Measurements from ENCODE around the gene OR2T35.
"Not testable (repeated sequence)": the region's sequence is repeated elsewhere in the genome, so short reads cannot be mapped to it uniquely, and the experiment has no call there.

The OR2T35 gene

DNA sequence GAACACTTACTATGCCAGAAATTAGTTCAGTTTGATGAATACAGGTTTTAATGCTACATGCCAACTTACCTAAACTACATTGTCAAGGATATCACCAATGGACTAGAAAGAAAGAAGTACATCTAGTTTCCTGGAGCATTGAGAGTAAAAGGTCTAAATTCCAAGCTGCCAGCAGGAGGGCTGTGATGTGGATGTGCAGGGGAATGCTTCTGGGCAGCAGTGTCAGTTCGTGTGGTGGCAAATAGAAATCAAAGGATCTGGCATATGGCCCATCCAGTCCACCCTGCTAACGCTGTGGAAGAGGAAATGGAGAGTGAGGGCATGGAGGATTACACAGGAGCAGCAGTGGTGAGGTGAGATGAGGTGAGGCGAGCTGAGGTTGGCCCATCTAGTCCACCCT is at the start of gene OR2T35:
Gene OR2T35 (minus strand): TSS at position 101 of the 400 bp plus-strand sequence. CDS start 6,020 bp downstream, outside the sequence.
- H3K4me3 ChIP-seq (ENCODE audit: low read length); H3K36me3 ChIP-seq (ENCODE audit: control insufficient read depth, insufficient read depth, low read length); H3K27ac ChIP-seq (ENCODE audit: low read length); H3K4me1 ChIP-seq (ENCODE audit: control insufficient read depth, insufficient read depth, low read length); H3K9me3 ChIP-seq (ENCODE audit: control insufficient read depth, insufficient read depth, low read length); DNase-seq (ENCODE audit: low read depth, low spot score); H3K27me3 ChIP-seq (ENCODE audit: control insufficient read depth, insufficient read depth, low read length): not testable (repeated sequence)
- WGBS (ENCODE audit: insufficient coverage, insufficient read length) = no CpG with 5 or more reads among the region's 3 CpGs

DNA sequence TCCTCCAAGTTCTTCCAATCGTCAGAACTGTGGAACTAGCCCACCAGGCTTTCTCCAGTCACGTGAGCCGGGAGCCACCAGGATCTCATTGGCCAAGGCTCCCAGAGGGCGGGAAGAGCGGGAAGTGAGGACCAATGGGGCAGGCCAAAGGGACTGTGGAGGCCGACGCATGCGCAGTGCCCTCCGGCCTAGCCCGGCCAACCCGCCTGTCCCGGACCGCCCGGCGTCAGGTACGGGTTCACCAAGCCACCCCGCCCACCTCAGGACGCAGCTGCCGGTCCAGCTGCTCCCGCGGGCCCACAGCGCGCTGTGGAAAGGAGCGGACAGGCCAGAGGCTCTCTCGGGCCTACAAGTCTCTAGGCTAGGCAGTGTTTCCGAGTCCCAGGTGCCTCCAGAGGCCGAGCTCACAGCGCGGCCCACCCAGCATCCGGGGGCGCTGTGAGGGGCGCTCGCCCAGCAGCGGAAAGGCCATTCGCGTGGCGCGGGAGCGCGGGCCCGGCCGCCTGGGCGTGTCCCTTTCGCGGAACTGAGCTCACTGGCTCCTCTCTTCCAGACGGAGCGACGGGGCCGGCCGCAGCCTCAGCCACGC is 46.6 kb upstream of the OR2T35 start:
- Histone ChIP-seq H3K4me3 (ENCODE audit: low read length) (no peak overlapping the region), H3K36me3 (ENCODE audit: control insufficient read depth, insufficient read depth, low read length) (no peaks in the 10 kb centered on the region), H3K9me3 (ENCODE audit: control insufficient read depth, insufficient read depth, low read length) (peaks cover 6% of the 10 kb centered on the region), H3K4me1 (ENCODE audit: control insufficient read depth, insufficient read depth, low read length) (no peaks in the 10 kb centered on the region), H3K27ac (ENCODE audit: low read length) (no peak overlapping the region), H3K27me3 (ENCODE audit: control insufficient read depth, insufficient read depth, low read length) (no peaks in the 10 kb centered on the region)
- no CpG with 5 or more reads among the region's 51 CpGs for WGBS (ENCODE audit: insufficient coverage, insufficient read length)
- no peak for DNase-seq (ENCODE audit: low read depth, low spot score)

DNA sequence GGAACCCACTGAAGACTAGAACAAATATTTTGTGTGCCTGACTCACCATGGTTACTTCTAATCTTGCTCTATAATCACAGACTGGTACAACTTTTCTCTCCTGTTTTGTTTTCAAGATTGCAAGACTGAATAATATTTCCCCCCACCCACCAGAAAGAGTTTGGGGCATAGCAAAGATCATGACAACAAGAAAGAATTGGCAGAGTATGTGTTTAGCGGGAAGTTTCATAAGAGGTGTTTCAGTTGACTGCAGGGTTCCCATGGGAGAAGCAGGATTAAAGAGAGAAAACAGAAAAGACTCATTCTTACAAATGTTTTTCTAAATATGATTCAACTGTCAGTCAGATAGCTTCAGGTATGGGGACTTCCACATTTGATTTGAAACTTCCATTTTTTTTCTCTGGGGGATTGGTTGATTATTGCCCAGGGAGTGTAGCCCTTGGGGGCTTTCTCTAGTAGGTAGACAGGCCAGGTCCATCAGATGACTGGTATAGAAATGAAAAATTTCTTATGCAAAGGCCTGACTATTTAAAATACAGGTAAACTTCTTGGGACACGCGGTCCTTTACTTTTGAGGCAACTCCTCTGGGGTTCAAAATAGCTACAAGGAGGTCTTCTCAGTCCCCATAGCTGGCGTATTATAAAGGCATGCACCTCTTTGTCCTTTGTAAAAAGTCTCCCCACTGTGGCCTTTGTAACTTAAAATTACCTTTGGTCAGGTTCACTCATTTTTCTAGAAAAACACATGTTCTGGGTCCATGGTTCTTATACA is 43.6 kb upstream of the OR2T35 start:
- H3K27me3 ChIP-seq (ENCODE audit: control insufficient read depth, insufficient read depth, low read length) = no peaks in the 10 kb centered on the region
- WGBS (ENCODE audit: insufficient coverage, insufficient read length) = no CpG with 5 or more reads among the region's 4 CpGs
- H3K4me3 ChIP-seq (ENCODE audit: low read length) = no peak overlapping the region
- no peaks in the 10 kb centered on the region for H3K36me3 ChIP-seq (ENCODE audit: control insufficient read depth, insufficient read depth, low read length)
- H3K27ac ChIP-seq (ENCODE audit: low read length) = no peak overlapping the region
- DNase-seq (ENCODE audit: low read depth, low spot score) = no peak
- no peaks in the 10 kb centered on the region for H3K4me1 ChIP-seq (ENCODE audit: control insufficient read depth, insufficient read depth, low read length)
- peaks cover 6% of the 10 kb centered on the region for H3K9me3 ChIP-seq (ENCODE audit: control insufficient read depth, insufficient read depth, low read length)

- peaks cover 3% of the 10 kb centered on the region for H3K9me3 ChIP-seq (ENCODE audit: control insufficient read depth, insufficient read depth, low read length)
- H3K36me3 ChIP-seq (ENCODE audit: control insufficient read depth, insufficient read depth, low read length) = no peaks in the 10 kb centered on the region
- no peaks in the 10 kb centered on the region for H3K27me3 ChIP-seq (ENCODE audit: control insufficient read depth, insufficient read depth, low read length)
- WGBS (ENCODE audit: insufficient coverage, insufficient read length) = no CpG with 5 or more reads among the region's 3 CpGs
- no peaks in the 10 kb centered on the region for H3K4me1 ChIP-seq (ENCODE audit: control insufficient read depth, insufficient read depth, low read length)
- no peak for DNase-seq (ENCODE audit: low read depth, low spot score)
- H3K27ac ChIP-seq (ENCODE audit: low read length) = no peak overlapping the region
- H3K4me3 ChIP-seq (ENCODE audit: low read length) = no peak overlapping the region
These were observed 41.7 kb upstream of the OR2T35 start for GRCh38 chr1:248686815-248687214.

DNA sequence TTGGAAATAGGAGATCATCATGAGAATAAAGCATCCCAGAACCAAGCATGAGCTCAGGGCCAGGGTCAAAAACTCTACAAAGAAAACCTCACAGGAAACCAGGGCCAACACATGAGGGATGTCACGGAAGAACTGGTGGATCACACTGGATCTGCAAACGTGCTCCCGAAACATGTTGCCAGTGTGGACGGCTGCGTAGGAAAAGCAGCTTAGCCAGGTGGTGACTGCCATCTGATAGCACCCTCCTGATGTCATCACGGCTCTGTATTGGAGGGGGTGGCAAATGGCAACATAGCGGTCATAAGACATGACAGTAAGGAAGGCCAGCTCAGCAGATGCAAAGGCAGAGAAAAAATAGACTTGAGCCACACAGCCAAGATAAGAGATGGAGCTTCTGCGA is 36.6 kb upstream of the OR2T35 start:
- Histone ChIP-seq H3K9me3 (ENCODE audit: control insufficient read depth, insufficient read depth, low read length) (peaks cover 7% of the 10 kb centered on the region), H3K27ac (ENCODE audit: low read length) (no peak overlapping the region), H3K4me3 (ENCODE audit: low read length) (no peak overlapping the region), H3K4me1 (ENCODE audit: control insufficient read depth, insufficient read depth, low read length) (no peaks in the 10 kb centered on the region), H3K36me3 (ENCODE audit: control insufficient read depth, insufficient read depth, low read length) (no peaks in the 10 kb centered on the region), H3K27me3 (ENCODE audit: control insufficient read depth, insufficient read depth, low read length) (no peaks in the 10 kb centered on the region)
- no CpG with 5 or more reads among the region's 8 CpGs for WGBS (ENCODE audit: insufficient coverage, insufficient read length)
- DNase-seq (ENCODE audit: low read depth, low spot score) = no peak

- no peaks in the 10 kb centered on the region for H3K36me3 ChIP-seq (ENCODE audit: control insufficient read depth, insufficient read depth, low read length)
- H3K27me3 ChIP-seq (ENCODE audit: control insufficient read depth, insufficient read depth, low read length) = no peaks in the 10 kb centered on the region
- no peak overlapping the region for H3K27ac ChIP-seq (ENCODE audit: low read length)
- no CpG with 5 or more reads among the region's 1 CpG for WGBS (ENCODE audit: insufficient coverage, insufficient read length)
- H3K9me3 ChIP-seq (ENCODE audit: control insufficient read depth, insufficient read depth, low read length) = peaks cover 3% of the 10 kb centered on the region
- H3K4me1 ChIP-seq (ENCODE audit: control insufficient read depth, insufficient read depth, low read length) = no peaks in the 10 kb centered on the region
- no peak for DNase-seq (ENCODE audit: low read depth, low spot score)
- no peak overlapping the region for H3K4me3 ChIP-seq (ENCODE audit: low read length)
These were observed 24.9 kb upstream of the OR2T35 start for GRCh38 chr1:248670003-248670402.

DNA sequence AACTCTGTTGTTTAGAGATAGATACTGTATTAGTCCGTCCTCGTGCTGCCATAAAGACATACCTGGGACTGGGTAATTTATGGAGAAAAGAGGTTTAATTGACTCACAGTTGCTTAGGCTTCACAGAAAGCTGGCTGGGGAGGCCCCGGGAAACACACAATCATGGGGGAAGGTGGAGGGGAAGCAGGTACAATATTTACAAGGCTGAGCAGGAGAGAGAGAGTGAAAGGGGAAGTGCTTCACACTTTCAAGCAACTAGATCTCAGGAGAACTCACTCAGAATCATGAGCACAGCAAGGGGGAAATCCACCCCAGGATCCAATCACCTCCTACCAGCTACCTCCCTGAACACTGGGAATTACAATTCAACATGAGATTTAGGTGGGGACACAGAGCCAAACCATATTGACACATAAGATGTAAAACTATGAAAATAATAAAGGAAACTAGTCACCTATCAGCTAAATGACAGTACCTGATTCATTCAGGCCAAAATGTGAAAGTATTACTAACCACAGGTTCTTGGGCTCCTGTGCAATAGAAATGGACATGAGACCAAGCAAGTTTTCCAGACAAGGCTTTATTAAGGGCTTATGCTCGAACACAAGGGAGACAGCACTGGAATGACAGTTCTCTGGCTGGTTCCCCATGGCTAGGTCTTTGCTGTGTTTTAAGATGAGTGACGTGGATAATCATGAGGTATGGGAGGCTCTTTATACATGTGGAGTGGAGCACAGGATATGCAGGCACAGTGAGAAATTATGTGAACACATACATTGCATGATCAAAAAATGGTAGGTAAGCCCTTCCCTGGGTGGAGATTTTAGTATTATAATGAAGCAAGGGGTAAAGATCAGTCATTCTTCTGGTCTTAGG is 18.6 kb upstream of the OR2T35 start:
- not testable (repeated sequence) for H3K4me1 ChIP-seq (ENCODE audit: control insufficient read depth, insufficient read depth, low read length); H3K9me3 ChIP-seq (ENCODE audit: control insufficient read depth, insufficient read depth, low read length)
- no CpG with 5 or more reads among the region's 5 CpGs for WGBS (ENCODE audit: insufficient coverage, insufficient read length)

DNA sequence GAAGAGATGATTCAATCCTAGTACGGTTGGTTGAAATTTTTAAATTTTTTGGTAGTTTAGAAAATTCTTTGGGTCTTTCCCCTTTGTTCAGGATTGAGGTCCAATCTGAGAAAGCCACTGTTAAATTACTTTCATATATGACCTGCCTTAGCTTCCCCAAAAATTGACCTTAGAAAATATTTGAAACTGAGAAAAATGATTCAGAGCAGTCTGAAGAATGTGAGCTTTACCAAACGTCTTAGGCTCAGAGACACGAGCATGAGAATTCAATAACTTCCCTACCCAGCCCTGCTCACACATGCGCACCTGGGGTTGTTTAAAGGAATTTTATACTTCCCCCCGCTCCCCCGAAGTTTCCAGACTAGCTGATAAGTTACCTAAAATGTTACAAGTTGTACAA is 11.7 kb upstream of the OR2T35 start:
- H3K27ac ChIP-seq (ENCODE audit: low read length); H3K27me3 ChIP-seq (ENCODE audit: control insufficient read depth, insufficient read depth, low read length); H3K4me1 ChIP-seq (ENCODE audit: control insufficient read depth, insufficient read depth, low read length); DNase-seq (ENCODE audit: low read depth, low spot score); H3K4me3 ChIP-seq (ENCODE audit: low read length); H3K36me3 ChIP-seq (ENCODE audit: control insufficient read depth, insufficient read depth, low read length); H3K9me3 ChIP-seq (ENCODE audit: control insufficient read depth, insufficient read depth, low read length): not testable (repeated sequence)
- no CpG with 5 or more reads among the region's 6 CpGs for WGBS (ENCODE audit: insufficient coverage, insufficient read length)

More for the DNA sequence above, 18.6 kb upstream of the OR2T35 start:
- not testable (repeated sequence) for DNase-seq (ENCODE audit: low read depth, low spot score); H3K27me3 ChIP-seq (ENCODE audit: control insufficient read depth, insufficient read depth, low read length); H3K4me3 ChIP-seq (ENCODE audit: low read length); H3K27ac ChIP-seq (ENCODE audit: low read length); H3K36me3 ChIP-seq (ENCODE audit: control insufficient read depth, insufficient read depth, low read length)

GRCh38 chr1:248655354-248655753 is 10.3 kb upstream of the OR2T35 start, which contains the start of gene OR2T27:
TSS of gene OR2T27 (minus strand) at chr1:248655528. CDS start at chr1:248650884, 4,644 bp downstream.
- DNase-seq (ENCODE audit: low read depth, low spot score); H3K36me3 ChIP-seq (ENCODE audit: control insufficient read depth, insufficient read depth, low read length); H3K4me3 ChIP-seq (ENCODE audit: low read length); H3K27me3 ChIP-seq (ENCODE audit: control insufficient read depth, insufficient read depth, low read length); H3K27ac ChIP-seq (ENCODE audit: low read length); H3K9me3 ChIP-seq (ENCODE audit: control insufficient read depth, insufficient read depth, low read length); H3K4me1 ChIP-seq (ENCODE audit: control insufficient read depth, insufficient read depth, low read length): not testable (repeated sequence)
- no CpG with 5 or more reads among the region's 3 CpGs for WGBS (ENCODE audit: insufficient coverage, insufficient read length)

DNA sequence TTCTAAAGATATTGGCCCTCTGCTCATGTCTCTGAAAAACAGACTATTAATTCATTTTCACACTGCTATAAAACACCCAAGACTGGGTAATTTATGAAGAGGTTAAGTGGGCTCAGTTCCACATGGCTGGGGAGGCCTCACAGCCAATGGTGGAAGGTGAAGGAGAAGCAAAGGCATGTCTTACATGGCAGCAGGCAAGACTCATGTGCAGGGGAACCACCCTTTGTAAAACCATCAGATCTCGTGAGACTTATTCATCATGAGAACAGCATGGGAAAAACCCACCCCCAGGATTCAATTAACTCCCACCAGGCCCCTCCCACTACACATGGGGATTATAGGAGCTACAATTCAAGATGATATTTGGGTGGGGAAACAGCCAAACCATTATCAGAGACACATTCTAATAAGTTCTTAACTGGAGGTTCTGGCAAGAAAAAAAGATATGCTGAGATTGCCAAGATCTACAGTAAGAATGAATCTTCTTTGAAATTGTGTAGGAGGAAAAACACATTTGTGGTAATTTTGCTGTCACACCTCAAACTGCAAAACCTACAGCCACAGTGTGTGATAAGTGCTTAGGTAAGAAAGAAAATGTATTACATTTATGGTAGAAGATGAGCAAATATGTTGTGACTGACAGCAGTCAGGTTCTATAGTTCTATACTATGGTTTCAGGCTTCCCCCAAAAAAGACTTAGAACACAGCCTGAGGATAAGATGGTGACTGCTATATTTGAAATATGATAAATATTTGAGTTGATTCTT is 3.9 kb upstream of the OR2T35 start:
- H3K36me3 ChIP-seq (ENCODE audit: control insufficient read depth, insufficient read depth, low read length); H3K4me1 ChIP-seq (ENCODE audit: control insufficient read depth, insufficient read depth, low read length); H3K27ac ChIP-seq (ENCODE audit: low read length); H3K9me3 ChIP-seq (ENCODE audit: control insufficient read depth, insufficient read depth, low read length); DNase-seq (ENCODE audit: low read depth, low spot score); H3K27me3 ChIP-seq (ENCODE audit: control insufficient read depth, insufficient read depth, low read length); H3K4me3 ChIP-seq (ENCODE audit: low read length): not testable (repeated sequence)
- WGBS (ENCODE audit: insufficient coverage, insufficient read length) = no CpG with 5 or more reads among the region's 1 CpG
